HG03097 (cell line): ENCODE data around the gene EPOP.

ENCODE experiments used
- ATAC-seq: cut with Tn5 transposase; IDR thresholded peaks from one replicate; pipeline ENCODE4 v1.9.1; 2021; ENCODE audit not compliant: unreplicated experiment, low FRiP score

The EPOP gene

GRCh38 chr17:38706505-38707216 lies 31.9 kb upstream of the EPOP start:
- ATAC-seq: no peak

- ATAC-seq: no peak
Observed at GRCh38 chr17:38705803-38706504, 31.2 kb upstream of the EPOP start.

GRCh38 chr17:38705523-38705802 lies 30.7 kb upstream of the EPOP start:
- no peak for ATAC-seq

GRCh38 chr17:38704606-38705522 lies 30.1 kb upstream of the EPOP start, which contains the start of gene MLLT6:
MLLT6 (plus strand) TSS chr17:38705273; CDS start chr17:38705633, 360 bp downstream.
- ATAC-seq: no peak

GRCh38 chr17:38703742-38704605 lies 29.2 kb upstream of the EPOP start:
- peak; percentile 23 for ATAC-seq

DNA sequence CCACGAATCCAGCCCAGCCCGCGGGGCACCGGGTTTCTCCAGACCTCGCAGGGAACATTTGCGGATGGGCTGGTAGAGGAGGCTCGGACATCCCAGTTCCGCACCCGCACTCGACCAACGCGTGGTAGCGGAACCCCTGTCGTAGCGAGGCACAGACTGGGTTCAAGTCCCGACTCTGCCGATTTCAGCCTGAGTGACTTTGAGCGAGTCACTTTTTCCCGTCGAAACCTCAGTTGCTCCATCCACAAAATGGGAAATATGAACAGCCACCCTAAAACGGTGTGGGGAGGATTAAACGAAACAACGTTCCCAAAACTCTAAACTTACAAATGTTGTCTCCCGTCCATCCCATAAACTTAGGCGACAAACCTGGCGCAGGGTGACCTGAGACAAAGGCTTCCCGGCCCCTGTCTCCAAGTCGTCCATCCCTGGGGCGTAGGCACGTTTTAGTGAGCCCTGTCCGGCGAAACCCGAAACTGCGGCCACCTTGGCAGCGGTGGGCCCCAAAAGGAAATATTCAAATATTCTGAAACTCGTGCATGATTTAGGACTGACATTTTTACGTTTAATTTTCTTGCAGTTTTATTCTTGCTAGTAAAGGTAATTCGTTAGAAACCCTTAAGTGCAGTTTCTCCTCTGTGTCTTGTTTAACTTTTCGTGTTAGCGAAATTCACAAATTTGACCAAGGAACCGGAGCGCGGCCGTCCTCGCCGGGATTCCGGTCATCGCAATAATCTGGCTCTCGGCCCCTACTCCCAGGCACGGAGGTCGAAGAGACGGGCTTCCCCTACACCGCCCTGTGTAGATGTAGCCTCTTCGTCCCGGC lies 28.4 kb upstream of the EPOP start:
- ATAC-seq: peak; percentile 4

- ATAC-seq: peak; percentile 28
Observed at GRCh38 chr17:38702166-38702915, 27.6 kb upstream of the EPOP start.

- peak; percentile 22 for ATAC-seq
Observed at GRCh38 chr17:38701504-38702165, 26.9 kb upstream of the EPOP start.

DNA sequence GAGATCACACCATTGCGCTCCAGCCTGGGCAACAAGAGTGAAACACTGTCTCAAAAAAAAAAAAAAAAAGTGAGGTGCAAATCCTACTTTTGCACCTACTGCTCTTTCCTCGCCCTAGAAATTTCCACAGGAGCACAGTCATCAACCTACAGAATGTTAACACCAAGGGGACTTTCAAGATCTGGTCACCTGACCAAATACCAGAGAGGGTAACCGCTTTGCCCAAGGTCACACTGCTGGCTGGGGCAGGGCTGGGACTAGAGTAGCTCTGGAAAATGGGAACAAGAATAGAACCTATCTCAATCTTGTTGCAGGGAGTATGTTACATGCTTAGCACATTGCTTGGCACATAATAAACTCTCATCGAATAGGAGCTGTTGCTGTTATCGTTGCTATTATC lies 24.0 kb upstream of the EPOP start:
- ATAC-seq: no peak

- ATAC-seq: no peak
Observed at GRCh38 chr17:38697061-38697820, 22.5 kb upstream of the EPOP start.

GRCh38 chr17:38693700-38694329 lies 19.1 kb upstream of the EPOP start:
- ATAC-seq: no peak

- ATAC-seq: no peak
Observed at GRCh38 chr17:38691154-38691553, 16.4 kb upstream of the EPOP start.

DNA sequence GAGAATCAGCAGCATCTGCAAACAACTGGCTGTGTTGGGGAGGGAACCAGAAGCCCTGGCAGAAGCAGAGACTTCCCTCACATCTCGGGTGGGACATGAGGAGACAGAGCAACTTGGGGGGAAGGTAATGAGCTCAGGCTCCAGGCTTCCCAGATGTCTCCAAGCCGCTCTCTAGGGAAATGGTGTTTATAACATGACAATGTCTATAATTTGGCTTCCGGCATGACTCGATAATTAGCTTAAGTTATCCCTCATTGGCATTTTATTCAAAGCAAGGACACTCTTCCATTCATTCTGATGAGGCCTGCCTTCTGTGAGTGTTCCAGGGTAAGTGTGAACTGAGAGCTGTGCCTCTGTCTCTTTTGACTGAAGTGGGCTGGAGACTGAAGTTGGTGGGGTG lies 15.6 kb upstream of the EPOP start:
- no peak for ATAC-seq

GRCh38 chr17:38687286-38687685 lies 12.5 kb upstream of the EPOP start:
- ATAC-seq: no peak

DNA sequence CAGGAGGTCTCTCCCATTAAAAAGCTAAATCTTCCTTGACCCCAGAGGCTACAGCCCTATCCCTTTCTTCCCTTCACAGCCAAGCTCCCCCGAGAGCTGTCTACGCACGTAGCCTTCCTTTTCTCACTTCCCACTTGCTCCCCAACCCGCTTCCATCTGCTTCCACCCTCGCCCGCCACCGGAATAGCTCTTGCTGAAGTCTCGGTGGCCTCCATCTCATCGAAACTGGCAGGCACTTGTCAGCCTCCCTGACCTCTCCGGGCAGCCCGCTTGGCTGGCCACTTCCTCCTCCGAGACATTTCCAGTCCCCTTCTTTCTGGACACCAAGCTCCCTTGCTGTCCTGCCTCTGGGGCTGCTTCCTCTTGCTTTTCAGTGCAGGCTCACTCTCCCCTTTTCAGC lies 10.7 kb upstream of the EPOP start:
- ATAC-seq: no peak

GRCh38 chr17:38681096-38681495 lies 6.3 kb upstream of the EPOP start:
- no peak for ATAC-seq

- ATAC-seq: no peak
Observed at GRCh38 chr17:38677819-38678218, 3.1 kb upstream of the EPOP start.
